Measurements from ENCODE around the gene VHLL.
A peak's percentile ranks its signal among the peaks of the same experiment; 100 is the strongest.
"Not testable (repeated sequence)": the region's sequence is repeated elsewhere in the genome, so short reads cannot be mapped to it uniquely, and the experiment has no call there.

VHLL gene
- total RNA-seq: 0 reads per million in 3 donors

GRCh38 chr1:156298852-156299357 lies at the start of gene VHLL:
Gene VHLL (minus strand): TSS chr1:156299307. CDS start chr1:156299189, 118 bp downstream.
- Histone ChIP-seq H3K4me3 (ENCODE audit: insufficient read depth, low read depth, low read length, poor library complexity, severe bottlenecking) (no peak within 1 kb of the TSS), H3K27me3 (replicated peaks; ENCODE audit: control insufficient read depth, insufficient read depth, low read length, poor library complexity, severe bottlenecking) (no peaks in the 10 kb centered on the region), H3K4me1 (ENCODE audit: control insufficient read depth, insufficient read depth, low read length, poor library complexity, severe bottlenecking) (peaks cover 13% of the 10 kb centered on the region), H3K9me3 (ENCODE audit: control insufficient read depth, low read length) (no peaks in the 10 kb centered on the region), H3K27ac (ENCODE audit: insufficient read depth, low read length, poor library complexity, severe bottlenecking) (no peak within 1 kb of the TSS), H3K36me3 (ENCODE audit: control insufficient read depth, insufficient read depth, low read length) (no peaks in the 10 kb centered on the region)
- no peak for DNase-seq

- DNase-seq: no peak
- no peaks in the 10 kb centered on the region for H3K9me3 ChIP-seq (ENCODE audit: control insufficient read depth, low read length)
- H3K27ac ChIP-seq (ENCODE audit: insufficient read depth, low read length, poor library complexity, severe bottlenecking): no peak overlapping the region
- H3K4me1 ChIP-seq (ENCODE audit: control insufficient read depth, insufficient read depth, low read length, poor library complexity, severe bottlenecking): no peaks in the 10 kb centered on the region
- H3K27me3 ChIP-seq (replicated peaks; ENCODE audit: control insufficient read depth, insufficient read depth, low read length, poor library complexity, severe bottlenecking): no peaks in the 10 kb centered on the region
- no peaks in the 10 kb centered on the region for H3K36me3 ChIP-seq (ENCODE audit: control insufficient read depth, insufficient read depth, low read length)
- H3K4me3 ChIP-seq (ENCODE audit: insufficient read depth, low read depth, low read length, poor library complexity, severe bottlenecking): no peak overlapping the region
Observed at GRCh38 chr1:156347331-156347730, 48.2 kb upstream of the VHLL start.

- H3K4me1 ChIP-seq (ENCODE audit: control insufficient read depth, insufficient read depth, low read length, poor library complexity, severe bottlenecking): no peaks in the 10 kb centered on the region
- no peaks in the 10 kb centered on the region for H3K9me3 ChIP-seq (ENCODE audit: control insufficient read depth, low read length)
- DNase-seq: no peak
- no peak overlapping the region for H3K4me3 ChIP-seq (ENCODE audit: insufficient read depth, low read depth, low read length, poor library complexity, severe bottlenecking)
- H3K36me3 ChIP-seq (ENCODE audit: control insufficient read depth, insufficient read depth, low read length): no peaks in the 10 kb centered on the region
- H3K27ac ChIP-seq (ENCODE audit: insufficient read depth, low read length, poor library complexity, severe bottlenecking): no peak overlapping the region
- no peaks in the 10 kb centered on the region for H3K27me3 ChIP-seq (replicated peaks; ENCODE audit: control insufficient read depth, insufficient read depth, low read length, poor library complexity, severe bottlenecking)
Observed at GRCh38 chr1:156346636-156347035, 47.5 kb upstream of the VHLL start.

- H3K27ac ChIP-seq (ENCODE audit: insufficient read depth, low read length, poor library complexity, severe bottlenecking); H3K4me3 ChIP-seq (ENCODE audit: insufficient read depth, low read depth, low read length, poor library complexity, severe bottlenecking); H3K27me3 ChIP-seq (replicated peaks; ENCODE audit: control insufficient read depth, insufficient read depth, low read length, poor library complexity, severe bottlenecking); H3K36me3 ChIP-seq (ENCODE audit: control insufficient read depth, insufficient read depth, low read length); H3K9me3 ChIP-seq (ENCODE audit: control insufficient read depth, low read length); DNase-seq; H3K4me1 ChIP-seq (ENCODE audit: control insufficient read depth, insufficient read depth, low read length, poor library complexity, severe bottlenecking): not testable (repeated sequence)
Observed at GRCh38 chr1:156346035-156346434, 46.9 kb upstream of the VHLL start.

- Histone ChIP-seq H3K36me3 (ENCODE audit: control insufficient read depth, insufficient read depth, low read length) (no peaks in the 10 kb centered on the region), H3K9me3 (ENCODE audit: control insufficient read depth, low read length) (no peaks in the 10 kb centered on the region), H3K27ac (ENCODE audit: insufficient read depth, low read length, poor library complexity, severe bottlenecking) (no peak overlapping the region), H3K4me3 (ENCODE audit: insufficient read depth, low read depth, low read length, poor library complexity, severe bottlenecking) (no peak overlapping the region), H3K27me3 (replicated peaks; ENCODE audit: control insufficient read depth, insufficient read depth, low read length, poor library complexity, severe bottlenecking) (no peaks in the 10 kb centered on the region), H3K4me1 (ENCODE audit: control insufficient read depth, insufficient read depth, low read length, poor library complexity, severe bottlenecking) (no peaks in the 10 kb centered on the region)
- no peak for DNase-seq
Observed at GRCh38 chr1:156344409-156344808, 45.3 kb upstream of the VHLL start.

GRCh38 chr1:156342166-156342955 lies 43.3 kb upstream of the VHLL start:
- Histone ChIP-seq H3K27ac (ENCODE audit: insufficient read depth, low read length, poor library complexity, severe bottlenecking) (no peak overlapping the region), H3K4me3 (ENCODE audit: insufficient read depth, low read depth, low read length, poor library complexity, severe bottlenecking) (no peak overlapping the region), H3K36me3 (ENCODE audit: control insufficient read depth, insufficient read depth, low read length) (no peaks in the 10 kb centered on the region), H3K4me1 (ENCODE audit: control insufficient read depth, insufficient read depth, low read length, poor library complexity, severe bottlenecking) (peaks cover under 1% of the 10 kb centered on the region), H3K9me3 (ENCODE audit: control insufficient read depth, low read length) (no peaks in the 10 kb centered on the region), H3K27me3 (replicated peaks; ENCODE audit: control insufficient read depth, insufficient read depth, low read length, poor library complexity, severe bottlenecking) (no peaks in the 10 kb centered on the region)
- no peak for DNase-seq

- peaks cover 17% of the 10 kb centered on the region for H3K4me1 ChIP-seq (ENCODE audit: control insufficient read depth, insufficient read depth, low read length, poor library complexity, severe bottlenecking)
- peak within 1 kb of the TSS; percentile 88 for H3K27ac ChIP-seq (ENCODE audit: insufficient read depth, low read length, poor library complexity, severe bottlenecking)
- peak within 1 kb of the TSS; percentile 87 for H3K4me3 ChIP-seq (ENCODE audit: insufficient read depth, low read depth, low read length, poor library complexity, severe bottlenecking)
- H3K27me3 ChIP-seq (replicated peaks; ENCODE audit: control insufficient read depth, insufficient read depth, low read length, poor library complexity, severe bottlenecking): no peaks in the 10 kb centered on the region
- DNase-seq: peak; percentile 97 to 98 (median 98)
- no peaks in the 10 kb centered on the region for H3K9me3 ChIP-seq (ENCODE audit: control insufficient read depth, low read length)
- peaks cover 26% of the 10 kb centered on the region for H3K36me3 ChIP-seq (ENCODE audit: control insufficient read depth, insufficient read depth, low read length)
Observed at GRCh38 chr1:156338180-156338976, 39.3 kb upstream of the VHLL start, which contains the start of the genes CCT3 and TSACC. Gene CCT3 (minus strand): TSS chr1:156338292. CDS start chr1:156338184, 108 bp downstream. Gene TSACC (plus strand): TSS chr1:156338526. CDS start chr1:156339758, 1,232 bp downstream.

- no peak for DNase-seq
- H3K27ac ChIP-seq (ENCODE audit: insufficient read depth, low read length, poor library complexity, severe bottlenecking): peak overlapping the region; percentile 68
- peaks cover 31% of the 10 kb centered on the region for H3K36me3 ChIP-seq (ENCODE audit: control insufficient read depth, insufficient read depth, low read length)
- peaks cover 17% of the 10 kb centered on the region for H3K4me1 ChIP-seq (ENCODE audit: control insufficient read depth, insufficient read depth, low read length, poor library complexity, severe bottlenecking)
- peak overlapping the region; percentile 78 for H3K4me3 ChIP-seq (ENCODE audit: insufficient read depth, low read depth, low read length, poor library complexity, severe bottlenecking)
- H3K9me3 ChIP-seq (ENCODE audit: control insufficient read depth, low read length): no peaks in the 10 kb centered on the region
- no peaks in the 10 kb centered on the region for H3K27me3 ChIP-seq (replicated peaks; ENCODE audit: control insufficient read depth, insufficient read depth, low read length, poor library complexity, severe bottlenecking)
Observed at GRCh38 chr1:156337888-156338179, 38.7 kb upstream of the VHLL start.

GRCh38 chr1:156337052-156337887 lies 38.2 kb upstream of the VHLL start:
- peak in 1 of 3 donors; percentile 12 for DNase-seq
- Histone ChIP-seq H3K27ac (ENCODE audit: insufficient read depth, low read length, poor library complexity, severe bottlenecking) (peak overlapping the region; percentile 68), H3K9me3 (ENCODE audit: control insufficient read depth, low read length) (no peaks in the 10 kb centered on the region), H3K27me3 (replicated peaks; ENCODE audit: control insufficient read depth, insufficient read depth, low read length, poor library complexity, severe bottlenecking) (no peaks in the 10 kb centered on the region), H3K36me3 (ENCODE audit: control insufficient read depth, insufficient read depth, low read length) (peaks cover 37% of the 10 kb centered on the region), H3K4me1 (ENCODE audit: control insufficient read depth, insufficient read depth, low read length, poor library complexity, severe bottlenecking) (peaks cover 17% of the 10 kb centered on the region), H3K4me3 (ENCODE audit: insufficient read depth, low read depth, low read length, poor library complexity, severe bottlenecking) (peak overlapping the region; percentile 78)
